Hematopoietic multipotent progenitor cell treated with erythropoietin and hydrocortisone succinate and interleukin-3 and kit ligand, for 8 days (in vitro differentiated cells): ENCODE data around the gene C1orf226.
A peak's percentile ranks its signal among the peaks of the same experiment; 100 is the strongest.
"Not testable (repeated sequence)": the region's sequence is repeated elsewhere in the genome, so short reads cannot be mapped to it uniquely, and the experiment has no call there.

Experiments
- DNase-seq: peaks from one replicate; pipeline ENCODE4 v3.0.0-alpha.2; 2015

The C1orf226 gene

GRCh38 chr1:162416215-162416614, 34.7 kb downstream of the C1orf226 start:
- no peak for DNase-seq

- DNase-seq, result no peak
Measured at GRCh38 chr1:162416909-162417308, 35.4 kb downstream of the C1orf226 start.

GRCh38 chr1:162417650-162418049, 36.1 kb downstream of the C1orf226 start:
- no peak for DNase-seq

- not testable (repeated sequence) for DNase-seq
Measured at GRCh38 chr1:162418584-162418983, 37.1 kb downstream of the C1orf226 start.

GRCh38 chr1:162419450-162419931, 38.0 kb downstream of the C1orf226 start:
- DNase-seq, result not testable (repeated sequence)

- no peak for DNase-seq
Measured at GRCh38 chr1:162420120-162420519, 38.6 kb downstream of the C1orf226 start.

- DNase-seq, result no peak
Measured at GRCh38 chr1:162421258-162422164, 40.0 kb downstream of the C1orf226 start.

- peak; percentile 48 for DNase-seq
Measured at GRCh38 chr1:162422662-162423375, 41.3 kb downstream of the C1orf226 start.

GRCh38 chr1:162430583-162430982, 49.1 kb downstream of the C1orf226 start:
- DNase-seq, result no peak

GRCh38 chr1:162432977-162433713, 51.6 kb downstream of the C1orf226 start:
- not testable (repeated sequence) for DNase-seq
